HCT116 (cell line): ENCODE results near the gene CCDC57. TPM values are rescaled to one million over a fixed set of nuclear protein-coding genes. Genes with fewer than 3 reads are reported as not detected.

Experiments
- ATAC-seq: fragments of 200-7000 bp; cut with Tn5 transposase; 2 replicates; pipeline ENCODE4 v1.9.1; 2020; ENCODE audit warnings: mild to moderate bottlenecking, moderate library complexity
- BruUV-seq: library from RNA; stranded (reverse); fragments of 400-500 nt; replicated peaks from 2 replicates; lab custom pipeline; 2021; lab: Mats Ljungman, UMichigan
- CTCF ChIA-PET: fragments of 300-600 bp; sonication (Branson Sonifier 250); formaldehyde crosslinking; loops from one replicate; lab custom pipeline; 2021; ENCODE audit warnings: antibody characterized with exemption; lab: Charles Lee
- POLR2A ChIA-PET: fragments of 300-600, 350-600 bp; sonication (Branson Sonifier 250); formaldehyde crosslinking; loops from one replicate; lab custom pipeline; 2021; ENCODE audit warnings: antibody characterized with exemption; lab: Charles Lee
- RAD21 ChIA-PET, 2 experiments: fragments of 300-600 bp; sonication (Branson Sonifier 250); formaldehyde crosslinking; loops; one replicate each; lab custom pipeline; 2023; ENCODE audit warnings: low total read pairs in 2 of 2; ENCODE audit not compliant: uncharacterized antibody in 2 of 2, unreplicated experiment in 2 of 2, low non-redundant PET in 1 of 2; lab: Charles Lee
- DNase-seq: peaks from one replicate; pipeline ENCODE4 v3.0.0-alpha.2; 2010; ENCODE audit warnings: low read depth, low spot score
- H2AFZ ChIP-seq: fragments of 200-600 bp; shearing (Covaris generic), sonication (generic); 2 replicates; pipeline ENCODE4 v1.6.1; 2017; ENCODE audit warnings: low read depth, mixed run types, mixed read lengths, antibody characterized with exemption, low read length; ENCODE audit not compliant: poor library complexity, severe bottlenecking
- H3K27ac ChIP-seq: 2 replicates; pipeline ENCODE4 v1.5.1; 2012; ENCODE audit warnings: low read depth, low read length
- H3K27me3 ChIP-seq: fragments of 200-600 bp; sonication (generic); 2 replicates; pipeline ENCODE4 v1.6.1; 2016; ENCODE audit warnings: mixed run types, low read length, mixed read lengths; ENCODE audit not compliant: insufficient read depth
- H3K36me3 ChIP-seq, 2 experiments: fragments of 200-500 bp in 1 of 2; fragments of 200-600 bp in 1 of 2; sonication (Bioruptor generic) in 1 of 2; sonication (generic) in 1 of 2; 2 replicates each; pipeline versions ENCODE4 v1.5.1 to v1.6.1; 2014 to 2016; ENCODE audit warnings: low read length in 2 of 2, inconsistent platforms in 1 of 2, mixed read lengths in 1 of 2, mixed run types in 1 of 2; ENCODE audit not compliant: insufficient read depth in 2 of 2, control insufficient read depth in 1 of 2
- H3K4me1 ChIP-seq, 2 experiments: fragments of 200-600 bp in 1 of 2; sonication (generic) in 1 of 2; 2 replicates each; pipeline versions ENCODE4 v1.5.1 to v1.6.1; 2012 to 2017; ENCODE audit warnings: low read length in 2 of 2, inconsistent platforms in 1 of 2, mild to moderate bottlenecking in 1 of 2, mixed read lengths in 1 of 2, mixed run types in 1 of 2, moderate library complexity in 1 of 2; ENCODE audit not compliant: insufficient read depth in 2 of 2, control insufficient read depth in 1 of 2
- H3K4me2 ChIP-seq: fragments of 200-600 bp; sonication (generic); 2 replicates; pipeline ENCODE4 v1.6.1; 2017; ENCODE audit warnings: mixed run types, low read length, mixed read lengths
- H3K4me3 ChIP-seq, 2 experiments: fragments of 200-600 bp in 1 of 2; sonication (generic) in 1 of 2; replicated peaks in 1 of 2; 2 replicates each; pipeline ENCODE4 v1.5.1; 2011 to 2016; ENCODE audit warnings: low read length in 2 of 2, control low read depth in 1 of 2, low read depth in 1 of 2, mild to moderate bottlenecking in 1 of 2, mixed read lengths in 1 of 2, mixed run types in 1 of 2
- H3K79me2 ChIP-seq: fragments of 200-600 bp; sonication (generic); 2 replicates; pipeline ENCODE4 v1.6.1; 2017; ENCODE audit warnings: mild to moderate bottlenecking, mixed run types, low read length, moderate library complexity, mixed read lengths; ENCODE audit not compliant: insufficient read depth
- H3K9ac ChIP-seq: fragments of 200-600 bp; sonication (generic); 2 replicates; pipeline ENCODE4 v1.6.1; 2016; ENCODE audit warnings: low read length, mixed read lengths
- H3K9me2 ChIP-seq: fragments of 200-600 bp; sonication (generic), shearing (Covaris generic); 2 replicates; pipeline ENCODE4 v1.6.1; 2017; ENCODE audit warnings: mixed run types, mild to moderate bottlenecking, moderate library complexity; ENCODE audit not compliant: insufficient read depth
- H3K9me3 ChIP-seq, 2 experiments: fragments of 200-500 bp in 1 of 2; fragments of 200-600 bp in 1 of 2; sonication (Bioruptor generic) in 1 of 2; sonication (generic) in 1 of 2; 2 replicates each; pipeline ENCODE4 v1.6.1; 2014 to 2017; ENCODE audit warnings: low read length in 2 of 2, mixed read lengths in 2 of 2, inconsistent platforms in 1 of 2, low read depth in 1 of 2, mild to moderate bottlenecking in 1 of 2, mixed run types in 1 of 2, moderate library complexity in 1 of 2; ENCODE audit not compliant: control insufficient read depth in 1 of 2, insufficient read depth in 1 of 2
- H4K20me1 ChIP-seq: fragments of 200-600 bp; sonication (generic), shearing (Covaris generic); 2 replicates; pipeline ENCODE4 v1.6.1; 2017; ENCODE audit warnings: mixed run types, mild to moderate bottlenecking, moderate library complexity; ENCODE audit not compliant: insufficient read depth
- CBX3 ChIP-seq: IDR thresholded peaks from 2 replicates; pipeline ENCODE4 v1.6.1; 2012; ENCODE audit warnings: low read depth
- EGR1 ChIP-seq: IDR thresholded peaks from 2 replicates; pipeline ENCODE4 v1.6.1; 2012; ENCODE audit warnings: low read depth
- ELF1 ChIP-seq: IDR thresholded peaks from 2 replicates; pipeline ENCODE4 v1.6.1; 2012; ENCODE audit warnings: low read depth, borderline replicate concordance
- EZH2 ChIP-seq: fragments of 200-600 bp; sonication (generic); IDR thresholded peaks from 2 replicates; pipeline ENCODE4 v1.6.1; 2017; ENCODE audit warnings: antibody characterized with exemption, mixed run types
- FOSL1 ChIP-seq: IDR thresholded peaks from 2 replicates; pipeline ENCODE4 v1.6.1; 2012; ENCODE audit warnings: low read depth
- JUND ChIP-seq: IDR thresholded peaks from 2 replicates; pipeline ENCODE4 v1.6.1; 2012
- MAX ChIP-seq: IDR thresholded peaks from 2 replicates; pipeline ENCODE4 v1.6.1; 2012
- POLR2AphosphoS5 ChIP-seq: IDR thresholded peaks from 2 replicates; pipeline ENCODE4 v1.6.1; 2011; ENCODE audit warnings: mild to moderate bottlenecking, low read depth, low read length, moderate library complexity
- SRF ChIP-seq: IDR thresholded peaks from 2 replicates; pipeline ENCODE4 v1.6.1; 2012; ENCODE audit warnings: low read depth
- YY1 ChIP-seq: IDR thresholded peaks from 2 replicates; pipeline ENCODE4 v1.6.1; 2011; ENCODE audit warnings: low read length, low read depth, moderate library complexity, mild to moderate bottlenecking; ENCODE audit not compliant: insufficient replicate concordance; ENCODE audit errors: extremely low read depth
- ZFX ChIP-seq: fragments of 450-650 bp; IDR thresholded peaks from 2 replicates; pipeline ENCODE4 v1.6.1; 2017
- ZNF274 ChIP-seq: fragments of 200-500 bp; sonication (Bioruptor generic); IDR thresholded peaks from 2 replicates; pipeline ENCODE4 v1.6.1; 2014; ENCODE audit warnings: mild to moderate bottlenecking, low read depth, low read length, inconsistent platforms
- intact Hi-C: fragments of 100-400 bp; cut with micrococcal nuclease; formaldehyde crosslinking; loops from 2 replicates; pipeline ENCODE4 v1.10.0; 2022
- total RNA-seq: library from RNA; stranded (reverse); gene quantifications from one replicate; pipeline ENCODE4 v1.2.1, GENCODE V29; 2021; ENCODE audit not compliant: unreplicated experiment

Gene CCDC57
- total RNA-seq, 1 experiment from 2014 or later, result 143 TPM

GRCh38 chr17:82053130-82053529 is 159.5 kb downstream of the CCDC57 start:
- no peak for DNase-seq
- ChIA-PET RAD21 (no interaction called here), CTCF (no interaction called here), POLR2A (no interaction called here)
- no peak overlapping the region for H2AFZ ChIP-seq
- peaks cover 16 to 45% of the 10 kb centered on the region in 2 experiments; a peak in 3 of 4 replicates for H3K36me3 ChIP-seq
- no peaks in the 10 kb centered on the region for H3K9me3 ChIP-seq
- peak overlapping the region; percentile 81; the same call in 1 of the 2 replicates for H3K27ac ChIP-seq
- no peaks in the 10 kb centered on the region; the same call in 1 of the 2 replicates for H4K20me1 ChIP-seq
- peak overlapping the region; percentile 89 for H3K9ac ChIP-seq
- peaks cover 13 to 34% of the 10 kb centered on the region in 2 experiments; a peak in 3 of 4 replicates for H3K4me1 ChIP-seq
- TSS peak; percentile 31 for BruUV-seq
- ATAC-seq, result no peak
- no peaks in the 10 kb centered on the region for H3K9me2 ChIP-seq
- no peaks in the 10 kb centered on the region for H3K27me3 ChIP-seq
- TF ChIP-seq ZFX (no peak), ZNF274 (no peak), FOSL1 (no peak), YY1 (no peak), ELF1 (no peak), MAX (no peak), CBX3 (no peak), EGR1 (no peak), POLR2AphosphoS5 (no peak)
- peak overlapping the region; percentile 89 for H3K4me2 ChIP-seq
- peak overlapping the region; percentile 94 to 99 for H3K4me3 ChIP-seq
- intact Hi-C loops, result no loop called here
- H3K79me2 ChIP-seq, result peaks cover 41% of the 10 kb centered on the region

- POLR2A ChIA-PET, result no interaction called here
- peak overlapping the region; percentile 89 for H3K9ac ChIP-seq
Measured at GRCh38 chr17:82052638-82053059, 160.0 kb downstream of the CCDC57 start.

More at GRCh38 chr17:82052638-82053059, 160.0 kb downstream of the CCDC57 start:
- ATAC-seq (no peak), DNase-seq (no peak)
- H3K4me2 ChIP-seq, result peak overlapping the region; percentile 89
- no peaks in the 10 kb centered on the region for H3K9me3 ChIP-seq
- peak overlapping the region; percentile 94 to 99 for H3K4me3 ChIP-seq
- TF ChIP-seq ZNF274 (no peak), EZH2 (no peak), FOSL1 (no peak), MAX (no peak), SRF (no peak), EGR1 (no peak), JUND (no peak)
- no peaks in the 10 kb centered on the region for H3K9me2 ChIP-seq
- H3K27me3 ChIP-seq, result no peaks in the 10 kb centered on the region
- H3K36me3 ChIP-seq, result peaks cover 14 to 42% of the 10 kb centered on the region in 2 experiments; a peak in 2 of 4 replicates
- ChIA-PET RAD21 (no interaction called here), CTCF (interaction anchor here (1.3 kb wide), 1 partner anchor 15 kb away, joined by 5 read pairs; the partner anchor contains the start of gene DCXR)
- peaks cover 13 to 34% of the 10 kb centered on the region in 2 experiments; a peak in 3 of 4 replicates for H3K4me1 ChIP-seq
- no peak overlapping the region for H2AFZ ChIP-seq
- H3K79me2 ChIP-seq, result peaks cover 41% of the 10 kb centered on the region
- no peaks in the 10 kb centered on the region; the same call in 1 of the 2 replicates for H4K20me1 ChIP-seq
- peak overlapping the region; percentile 81 for H3K27ac ChIP-seq
- no TSS peak for BruUV-seq
- intact Hi-C loops, result no loop called here
